ENCODE data around the gene SMOC2. TPM values are rescaled to one million over a fixed set of nuclear protein-coding genes. Genes with fewer than 3 reads are reported as not detected.

The SMOC2 gene
- total RNA-seq, 1 donor from 2014 or later, result 102 TPM

GRCh38 chr6:168640768-168641167 is 199.8 kb downstream of the SMOC2 start:
- Histone ChIP-seq H3K4me1 (peaks cover 0 to 19% of the 10 kb centered on the region in 2 donors), H3K9me3 (no peaks in the 10 kb centered on the region), H3K36me3 (peaks cover 0 to 3% of the 10 kb centered on the region in 2 donors), H3K27me3 (no peaks in the 10 kb centered on the region), H3K27ac (no peak overlapping the region), H3K4me3 (no peak overlapping the region)
- no peak for DNase-seq (ENCODE audit: low spot score in 2 of 2)
- intact Hi-C loops (cut with DNase I), result no loop called here
- no peak for TF ChIP-seq CTCF (IDR thresholded peaks at IDR 0.05)

GRCh38 chr6:168641446-168641845 is 200.5 kb downstream of the SMOC2 start:
- no peak overlapping the region for H3K4me3 ChIP-seq
- H3K27me3 ChIP-seq, result no peaks in the 10 kb centered on the region
- H3K9me3 ChIP-seq, result no peaks in the 10 kb centered on the region
- H3K36me3 ChIP-seq, result peaks cover 0 to 3% of the 10 kb centered on the region in 2 donors
- no peak overlapping the region for H3K27ac ChIP-seq
- intact Hi-C loops (cut with DNase I), result no loop called here
- no peak for TF ChIP-seq CTCF (IDR thresholded peaks at IDR 0.05)
- H3K4me1 ChIP-seq, result peaks cover 0 to 19% of the 10 kb centered on the region in 2 donors
- DNase-seq (ENCODE audit: low spot score in 2 of 2), result no peak

DNA sequence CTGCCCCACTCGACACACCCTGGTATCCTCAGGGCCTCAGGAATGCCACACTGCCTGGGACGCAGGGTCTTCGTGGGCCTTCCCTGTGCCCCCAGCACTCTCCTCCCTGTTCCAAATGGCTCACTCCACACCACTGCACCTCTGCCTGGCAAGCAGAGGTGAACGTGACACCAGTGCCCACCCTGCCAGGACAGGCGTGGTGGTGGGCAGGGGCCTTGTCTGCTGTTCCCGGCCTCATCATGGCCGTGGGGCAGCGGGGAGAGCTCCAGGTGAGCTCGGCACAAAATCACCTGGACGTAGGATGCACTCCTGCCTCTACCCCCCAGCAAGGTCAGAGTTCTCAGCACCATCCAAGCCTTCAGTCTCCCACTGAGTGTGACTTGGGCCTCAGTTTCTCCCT is 202.4 kb downstream of the SMOC2 start:
- peaks cover 0 to 21% of the 10 kb centered on the region in 2 donors for H3K4me1 ChIP-seq
- H3K36me3 ChIP-seq, result peaks cover 0 to 3% of the 10 kb centered on the region in 2 donors
- no peak overlapping the region for H3K27ac ChIP-seq
- no peak overlapping the region for H3K4me3 ChIP-seq
- DNase-seq (ENCODE audit: low spot score in 2 of 2), result no peak
- intact Hi-C loops (cut with DNase I), result no loop called here
- TF ChIP-seq CTCF (IDR thresholded peaks at IDR 0.05), result no peak
- no peaks in the 10 kb centered on the region for H3K27me3 ChIP-seq
- no peaks in the 10 kb centered on the region for H3K9me3 ChIP-seq

DNA sequence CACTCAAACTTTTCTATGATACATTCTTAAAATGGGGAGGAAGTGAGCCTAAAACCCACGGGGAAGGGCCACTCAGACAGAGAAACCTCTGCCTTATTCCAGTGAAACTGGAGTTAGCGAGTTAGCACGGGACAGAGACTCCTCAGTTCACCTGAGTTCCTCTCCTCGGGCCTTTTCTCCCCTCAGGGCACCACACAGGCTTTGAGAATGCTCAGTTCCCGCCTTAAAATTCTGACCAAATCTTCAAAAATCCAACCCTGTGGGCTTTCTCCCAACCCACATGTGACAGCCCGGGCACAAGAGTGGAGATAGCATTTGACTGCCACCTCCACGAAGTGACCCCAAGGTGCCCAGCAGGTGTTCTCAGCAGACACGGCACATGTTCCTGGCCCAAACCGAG is 204.3 kb downstream of the SMOC2 start:
- no peaks in the 10 kb centered on the region for H3K9me3 ChIP-seq
- intact Hi-C loops (cut with DNase I), result no loop called here
- peaks cover 0 to 3% of the 10 kb centered on the region in 2 donors for H3K36me3 ChIP-seq
- no peak overlapping the region for H3K4me3 ChIP-seq
- peaks cover 0 to 12% of the 10 kb centered on the region in 2 donors for H3K4me1 ChIP-seq
- no peak for TF ChIP-seq CTCF (IDR thresholded peaks at IDR 0.05)
- H3K27me3 ChIP-seq, result no peaks in the 10 kb centered on the region
- H3K27ac ChIP-seq, result no peak overlapping the region
- DNase-seq (ENCODE audit: low spot score in 2 of 2), result no peak

DNA sequence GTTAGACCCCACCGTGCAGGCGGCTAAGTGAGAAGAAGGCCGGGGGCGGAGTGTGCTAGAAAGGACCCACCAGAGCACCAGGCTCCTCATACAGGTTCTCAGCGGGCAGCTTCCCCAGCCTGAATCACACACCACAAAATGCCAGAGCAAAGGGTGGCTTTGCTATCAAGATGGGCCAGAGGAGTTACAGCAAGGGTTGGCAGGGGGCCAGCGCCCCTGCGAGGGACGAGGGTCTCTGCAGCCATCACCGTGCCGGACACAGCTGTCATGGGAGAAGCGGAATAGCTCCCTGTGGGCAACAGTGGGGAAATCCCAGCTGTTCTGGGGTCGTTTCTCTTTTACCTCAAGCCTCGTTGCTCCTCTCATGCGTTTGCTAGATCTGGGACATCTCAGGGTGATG is 206.3 kb downstream of the SMOC2 start:
- Histone ChIP-seq H3K27me3 (no peaks in the 10 kb centered on the region), H3K36me3 (peaks cover 3 to 13% of the 10 kb centered on the region in 2 donors), H3K27ac (no peak overlapping the region), H3K4me1 (peaks cover 0 to 4% of the 10 kb centered on the region in 2 donors), H3K4me3 (no peak overlapping the region), H3K9me3 (no peaks in the 10 kb centered on the region)
- DNase-seq (ENCODE audit: low spot score in 2 of 2), result no peak
- intact Hi-C loops (cut with DNase I), result no loop called here
- TF ChIP-seq CTCF (IDR thresholded peaks at IDR 0.05), result no peak

Data from ascending aorta (tissue), 2 donors.